NCI-H187 (cell line): ENCODE data around the gene EFNA2.
"Not testable (repeated sequence)": the region's sequence is repeated elsewhere in the genome, so short reads cannot be mapped to it uniquely, and the experiment has no call there.

Experiments used
- DNase-seq, 2 experiments: peaks; one replicate each; lab custom pipeline; 2025; lab: John Stamatoyannopoulos, UW

Gene EFNA2

DNA sequence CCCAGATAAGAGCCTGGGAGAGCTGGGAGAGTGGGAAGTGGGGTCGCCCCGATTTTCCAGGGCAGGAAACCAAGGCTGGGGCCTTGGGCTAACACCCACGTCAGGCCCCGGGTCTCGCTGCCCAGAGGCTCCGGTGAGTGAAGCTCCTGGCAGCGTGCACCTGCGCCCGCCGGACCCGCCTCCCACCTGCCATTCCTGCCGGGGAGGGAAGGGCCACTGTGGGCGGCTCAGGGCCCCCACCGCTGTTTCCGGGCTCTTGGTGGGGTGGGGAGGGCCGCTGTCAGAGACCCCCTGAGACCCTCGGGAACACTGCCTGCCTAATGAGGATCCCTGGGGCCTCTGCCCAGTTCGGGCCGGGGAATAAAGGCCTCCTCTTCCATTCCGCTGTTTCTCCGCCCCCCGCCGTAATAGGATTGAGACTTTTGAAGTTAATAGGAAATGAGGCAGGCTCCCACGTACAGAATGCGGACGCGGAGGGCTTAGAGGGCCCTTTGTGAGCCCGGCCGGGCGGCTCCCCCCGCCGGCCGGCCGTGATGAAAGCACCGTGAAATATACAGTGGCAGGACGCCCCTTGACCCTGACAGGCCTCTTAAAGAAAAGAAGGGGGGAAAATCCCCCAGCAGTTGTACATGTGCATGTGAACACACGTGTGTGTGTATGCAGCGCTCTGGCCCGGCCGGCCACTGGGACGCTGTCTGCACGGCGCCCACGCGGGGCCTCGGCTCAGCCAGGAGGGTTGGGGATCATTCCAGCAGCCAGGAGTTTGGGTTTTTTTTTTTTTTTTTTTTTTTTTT lies 33.2 kb downstream of the EFNA2 start:
- DNase-seq, result no peak

DNA sequence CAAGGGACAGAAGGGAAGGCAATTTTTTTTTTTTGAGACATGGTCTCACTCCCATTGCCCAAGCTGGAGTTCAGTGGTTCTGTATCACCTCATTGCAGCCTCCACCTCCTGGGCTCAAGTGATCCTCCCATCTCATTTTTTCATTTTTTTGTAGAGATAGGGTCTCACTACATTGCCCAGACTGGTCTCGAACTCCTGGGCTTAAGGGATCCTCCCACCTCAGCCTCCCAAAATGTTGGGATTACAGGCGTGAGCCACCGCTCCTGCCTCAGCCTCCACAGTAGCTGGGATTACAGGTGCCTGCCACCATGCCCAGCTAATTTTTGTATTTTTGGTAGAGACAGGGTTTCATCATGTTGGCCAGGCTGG lies 34.6 kb downstream of the EFNA2 start:
- not testable (repeated sequence) for DNase-seq

DNA sequence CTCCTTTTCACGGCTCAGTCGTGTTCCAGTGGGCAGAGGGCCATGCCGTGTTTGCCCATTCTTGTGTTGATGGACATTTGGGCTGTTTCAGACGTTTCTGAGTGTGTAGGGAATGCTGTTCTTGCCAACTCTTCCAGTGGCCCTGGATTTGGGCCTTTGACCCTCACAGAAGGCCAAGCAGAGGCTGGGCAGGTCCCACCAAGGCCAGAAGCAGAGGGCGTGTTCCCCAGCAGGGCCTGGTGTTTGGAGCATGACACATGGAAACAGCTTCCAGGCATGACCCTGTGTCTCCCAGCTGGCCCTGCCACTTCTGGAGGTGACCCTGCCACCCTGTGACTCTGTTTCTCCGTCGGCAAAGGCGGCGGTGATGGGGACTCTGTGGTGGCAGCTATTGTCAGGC lies 35.9 kb downstream of the EFNA2 start:
- DNase-seq, result no peak

DNA sequence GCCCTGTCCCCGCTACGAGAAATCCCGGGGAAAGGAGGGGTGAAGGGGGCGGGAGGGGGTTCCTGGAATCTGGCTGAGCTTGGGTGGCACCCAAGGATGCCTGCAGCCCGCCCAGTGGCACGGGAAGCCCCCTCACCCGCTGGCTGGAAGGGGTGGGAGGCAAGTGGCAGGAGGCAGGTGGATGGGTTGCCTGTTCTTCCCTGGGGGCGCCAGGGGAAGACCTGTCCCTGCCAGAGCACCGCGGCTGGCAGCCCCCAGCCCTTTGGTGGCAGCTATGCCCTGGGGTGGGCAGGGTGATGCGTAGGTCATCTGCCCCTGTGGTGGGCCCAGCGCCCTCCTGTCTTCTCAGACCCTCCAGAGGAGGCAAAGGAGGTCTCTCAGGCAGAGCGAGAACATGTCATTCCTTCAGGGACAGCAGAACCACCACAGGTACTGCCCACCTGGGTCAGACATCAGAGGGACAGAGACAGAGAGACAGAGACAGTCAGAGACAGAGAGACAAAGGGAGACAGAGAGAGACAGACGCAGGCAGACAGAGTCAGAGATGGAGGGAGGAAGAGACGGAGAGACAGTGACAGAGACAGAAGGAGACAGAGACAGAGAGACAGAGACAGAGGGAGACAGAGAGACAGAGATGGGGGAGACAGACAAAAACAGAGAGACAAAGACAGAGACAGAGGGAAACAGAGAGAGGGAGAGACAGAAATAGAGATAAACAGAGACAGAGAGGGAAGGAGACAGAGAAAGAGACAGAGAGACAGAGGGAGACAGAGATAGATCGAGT lies 36.7 kb downstream of the EFNA2 start:
- no peak for DNase-seq

DNA sequence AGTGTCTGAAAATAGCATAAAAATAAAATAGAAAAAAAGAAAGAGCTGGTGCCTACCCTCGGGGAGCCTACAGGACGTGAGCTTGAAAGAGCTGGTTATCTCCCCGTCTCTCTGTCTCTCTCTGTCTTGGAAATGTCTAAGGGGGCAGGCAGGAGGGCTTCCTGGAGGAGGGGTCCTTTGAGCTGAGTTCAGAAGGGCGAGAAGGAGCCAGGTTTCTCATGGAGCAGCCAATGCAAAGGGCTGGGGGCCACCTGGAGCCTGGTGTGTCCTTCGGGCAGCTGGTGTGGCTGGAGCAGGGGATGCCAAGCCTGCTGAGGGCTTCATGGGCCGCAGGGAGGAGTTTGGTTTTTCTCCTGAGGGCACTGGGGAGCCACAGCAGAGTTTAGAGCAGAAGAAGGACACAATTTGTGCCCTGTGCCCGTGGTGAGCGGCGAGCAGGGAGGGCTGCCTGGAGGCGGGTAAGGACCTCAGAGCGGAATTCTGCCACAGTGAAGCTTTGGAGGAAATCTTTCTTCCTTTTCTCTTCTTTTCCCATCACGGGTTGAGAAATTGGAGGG lies 38.7 kb downstream of the EFNA2 start:
- no peak for DNase-seq

DNA sequence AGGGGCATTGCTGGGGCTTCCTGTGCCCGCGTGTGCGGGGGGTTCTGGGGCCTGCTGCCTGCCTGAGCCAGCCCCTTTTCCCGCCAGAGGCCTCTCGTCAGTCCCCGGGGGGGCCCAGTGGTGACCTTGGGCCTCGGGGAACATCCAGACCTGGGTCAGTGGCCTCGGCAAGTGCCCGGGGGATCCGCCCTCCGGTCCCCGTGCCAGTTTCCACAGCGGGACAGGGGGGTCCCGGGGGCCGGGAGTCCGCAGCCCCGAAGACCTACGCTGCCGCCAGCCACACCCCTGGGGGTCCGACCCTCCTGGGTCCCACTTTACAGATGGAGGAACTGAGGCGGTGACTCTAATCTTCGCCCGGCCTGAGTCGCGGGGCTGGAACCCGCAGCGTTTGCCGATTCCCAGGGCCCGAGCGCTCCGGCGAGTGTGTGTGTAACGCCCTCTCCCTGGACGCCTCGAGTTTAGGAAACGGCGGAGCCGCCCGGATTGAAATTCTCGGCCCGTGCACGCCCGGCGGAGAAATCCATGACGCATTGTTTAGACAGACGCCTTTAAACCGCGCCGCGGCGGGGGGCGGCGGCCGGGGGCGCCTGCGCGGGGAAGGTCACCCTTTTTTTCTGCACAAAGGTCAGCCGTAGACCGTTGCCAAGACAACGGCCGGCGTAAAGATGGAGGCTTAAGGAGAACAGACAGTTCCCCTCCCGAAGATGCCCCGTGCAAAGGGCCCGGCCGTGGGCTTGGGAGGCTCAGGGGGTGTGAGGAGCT lies 39.3 kb downstream of the EFNA2 start:
- DNase-seq, result no peak

DNA sequence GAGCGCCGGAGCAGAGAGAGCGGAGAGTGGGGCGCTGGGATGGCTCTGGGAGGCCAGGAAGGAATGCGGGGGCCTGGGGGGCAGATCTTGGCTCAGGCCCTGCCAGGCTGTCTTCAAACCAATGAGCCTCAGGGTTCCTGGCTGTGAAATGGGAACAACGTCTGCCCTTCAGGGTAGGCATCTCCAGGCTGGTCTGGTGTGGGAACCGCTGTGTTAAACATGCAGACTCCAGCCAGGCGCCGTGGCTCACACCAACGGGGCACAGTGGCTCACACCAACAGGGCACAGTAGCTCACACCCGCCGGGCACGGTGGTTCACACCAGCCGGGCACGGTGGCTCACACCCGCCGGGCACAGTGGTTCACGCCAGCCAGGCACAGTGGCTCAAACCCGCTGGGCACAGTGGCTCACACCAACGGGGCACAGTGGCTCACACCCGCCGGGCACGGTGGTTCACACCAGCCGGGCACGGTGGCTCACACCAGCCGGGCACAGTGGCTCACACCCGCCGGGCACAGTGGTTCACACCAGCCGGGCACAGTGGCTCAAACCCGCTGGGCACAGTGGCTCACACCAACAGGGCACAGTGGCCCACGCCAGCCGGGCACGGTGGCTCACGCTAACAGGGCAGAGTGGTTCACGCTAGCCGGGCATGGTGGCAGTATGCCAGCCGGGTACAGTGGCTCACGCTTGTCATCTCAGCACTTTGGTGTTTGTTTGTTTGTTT lies 40.1 kb downstream of the EFNA2 start:
- DNase-seq, result no peak

DNA sequence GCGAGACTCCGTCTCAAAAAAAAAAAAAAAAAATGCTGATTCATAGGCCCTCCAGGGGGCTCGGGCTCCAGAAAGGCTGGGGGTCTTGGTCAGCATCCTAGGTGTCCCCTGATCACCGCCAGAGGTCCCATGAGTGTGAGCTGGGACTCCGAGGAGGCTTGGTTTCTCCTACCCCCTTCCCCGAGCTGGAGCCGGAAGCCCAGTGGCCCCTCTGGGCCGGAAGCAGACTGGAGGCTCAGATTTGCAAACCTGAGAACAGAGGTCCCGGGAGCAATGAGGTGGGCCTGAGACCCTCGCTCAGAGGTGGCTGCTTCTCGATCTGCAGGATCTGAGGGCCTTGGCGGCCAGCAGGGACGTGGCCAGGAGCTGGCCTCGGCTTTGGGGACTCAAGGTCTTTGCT lies 41.5 kb downstream of the EFNA2 start:
- DNase-seq, result no peak

DNA sequence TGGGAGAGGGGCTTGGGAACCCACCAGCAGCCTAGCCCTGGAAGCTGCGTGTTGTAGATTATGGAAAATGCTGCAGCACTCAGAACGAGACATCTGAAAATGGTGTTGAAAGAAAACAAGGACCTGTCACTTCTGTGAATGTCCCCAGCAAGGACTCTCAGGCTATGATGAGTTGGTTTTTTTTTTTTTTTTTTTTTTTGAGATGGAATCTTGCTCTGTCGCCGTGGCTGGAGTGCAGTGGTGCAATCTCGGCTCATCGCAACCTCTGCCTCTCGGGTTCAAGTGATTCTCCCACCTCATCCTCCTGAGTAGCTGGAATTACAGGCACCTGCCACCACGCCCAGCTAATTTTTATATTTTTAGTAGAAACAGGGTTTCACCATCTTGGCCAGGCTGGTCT lies 46.5 kb downstream of the EFNA2 start:
- not testable (repeated sequence) for DNase-seq

DNA sequence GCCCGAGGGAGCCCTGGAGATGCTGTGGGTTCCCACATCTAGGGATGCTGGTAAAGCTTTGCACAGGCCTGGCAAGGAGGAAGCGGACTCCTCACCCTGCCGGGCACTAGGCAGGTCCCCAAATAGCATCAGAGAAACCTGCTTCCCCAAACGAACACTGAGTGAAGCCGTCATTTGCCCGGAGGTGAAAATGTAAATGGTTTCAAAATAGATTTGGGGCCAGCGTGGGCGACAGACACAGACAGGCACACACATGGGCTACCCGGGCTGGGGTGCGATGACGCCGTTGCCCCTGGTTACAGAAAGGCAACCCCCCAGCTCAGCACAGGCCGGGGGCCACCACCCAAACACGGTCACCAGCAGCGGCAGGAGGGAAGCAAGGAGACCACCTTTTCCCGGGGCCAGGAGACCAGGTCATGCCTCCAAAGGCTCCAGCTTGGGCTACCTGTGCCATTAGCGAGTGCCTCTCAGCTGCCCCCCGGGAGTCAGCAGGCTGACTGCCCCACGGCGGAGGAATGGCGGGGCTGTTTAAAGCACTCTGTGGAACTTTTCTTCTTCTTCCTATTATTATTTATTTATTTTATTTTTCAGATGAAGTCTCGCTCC lies 50.5 kb downstream of the EFNA2 start:
- DNase-seq, result no peak

DNA sequence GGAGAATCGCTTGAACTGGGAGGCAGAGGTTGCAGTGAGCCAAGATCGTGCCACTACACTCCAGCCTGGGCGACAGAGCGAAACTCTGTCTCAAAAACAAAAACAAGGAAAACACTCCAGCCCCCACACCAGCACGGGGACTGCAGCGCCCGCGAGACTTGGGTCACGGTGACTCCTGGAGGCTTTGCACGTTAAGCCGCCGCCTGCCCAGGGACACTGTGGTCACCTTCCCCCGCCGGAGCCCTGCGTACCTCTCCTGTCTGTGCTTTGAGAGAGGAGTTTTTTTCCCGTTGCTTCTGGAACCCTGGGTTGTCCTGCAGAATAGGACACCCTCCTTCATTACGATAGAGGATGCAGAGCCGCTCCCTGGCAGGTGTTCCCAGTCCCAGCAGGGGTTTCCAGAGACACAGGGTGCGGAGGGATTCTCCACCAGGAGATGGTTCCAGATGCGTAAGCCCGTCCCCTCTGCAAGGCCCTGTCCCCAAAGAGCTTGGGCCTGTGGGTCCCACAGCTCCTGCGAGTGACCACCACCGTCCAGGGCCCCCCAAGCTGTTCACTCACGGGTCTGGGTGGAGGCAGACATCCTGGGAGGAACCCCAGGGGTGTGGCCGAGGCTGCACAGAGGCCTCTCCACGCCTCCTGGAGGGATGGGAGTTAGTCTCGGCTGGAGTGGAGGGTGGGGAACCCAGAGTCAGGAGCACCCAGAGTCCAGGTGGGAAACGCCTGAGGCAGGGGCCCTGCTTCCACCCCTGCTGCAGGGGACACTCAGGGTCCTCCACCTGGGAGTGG lies 55.2 kb downstream of the EFNA2 start:
- no peak for DNase-seq

DNA sequence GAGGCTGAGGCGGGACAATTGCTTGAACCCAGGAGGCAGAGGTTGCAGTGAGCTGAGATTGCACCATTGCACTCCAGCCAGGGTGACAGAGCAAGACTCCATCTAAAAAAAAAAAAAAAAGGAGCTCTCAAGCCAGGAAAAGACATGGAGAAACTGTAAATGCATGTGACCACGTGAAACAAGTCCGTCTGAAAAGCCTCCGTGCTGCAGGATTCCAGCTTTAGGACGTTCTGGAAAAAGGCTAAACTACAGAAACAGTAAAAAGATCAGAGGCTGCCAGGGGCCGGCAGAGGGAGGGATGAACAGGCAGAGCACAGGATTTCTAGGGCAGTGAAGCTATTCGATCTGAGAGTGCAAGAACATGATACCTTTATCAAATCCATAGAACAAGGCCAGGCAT lies 57.4 kb downstream of the EFNA2 start:
- no peak for DNase-seq

DNA sequence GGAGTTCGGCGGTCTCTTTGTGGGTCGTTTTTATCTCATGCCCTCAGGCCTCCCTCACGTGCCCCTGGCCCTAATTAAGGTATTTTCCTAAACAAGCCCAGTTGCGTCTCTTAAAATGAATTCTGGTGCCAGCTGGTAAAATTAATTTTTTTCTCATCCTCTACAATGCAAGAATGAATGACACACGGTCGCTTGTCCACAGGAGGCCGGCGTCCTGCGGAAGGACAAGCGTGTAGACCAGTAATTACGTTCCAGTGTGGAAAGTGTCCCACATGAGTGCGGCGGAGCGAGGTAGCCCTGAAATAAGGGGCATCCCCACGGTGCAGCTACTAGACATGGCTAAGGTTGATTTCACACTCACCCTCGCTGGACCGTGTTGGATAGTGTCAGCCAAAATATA lies 63.5 kb downstream of the EFNA2 start:
- no peak for DNase-seq

DNA sequence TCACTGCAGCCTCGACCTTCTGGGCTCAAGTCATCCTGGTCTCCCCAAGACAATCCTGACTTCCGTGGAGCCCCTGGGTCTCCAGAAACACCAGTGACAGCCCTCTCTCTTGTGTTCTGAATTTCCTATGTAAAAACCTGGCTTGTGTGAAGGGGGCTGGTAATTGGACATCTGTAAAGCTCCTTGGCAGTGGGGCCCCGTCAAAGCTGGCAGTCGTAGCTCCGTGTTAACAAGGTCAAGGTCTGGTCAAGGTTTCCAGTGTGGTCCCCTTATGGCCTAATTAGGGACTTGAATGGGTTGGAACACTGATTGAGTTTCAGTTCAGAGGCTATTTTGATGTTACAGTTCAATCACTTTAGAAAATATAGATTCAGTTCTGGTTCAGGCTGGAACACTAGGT lies 65.2 kb downstream of the EFNA2 start:
- no peak for DNase-seq
